ENCODE results near the gene MAS1. TPM values are rescaled to one million over a fixed set of nuclear protein-coding genes. Genes with fewer than 3 reads are reported as not detected.

MAS1 gene
- total and polyA plus RNA-seq, 8 donors = under 0.01 to 0.18 TPM; not detected in 6

DNA sequence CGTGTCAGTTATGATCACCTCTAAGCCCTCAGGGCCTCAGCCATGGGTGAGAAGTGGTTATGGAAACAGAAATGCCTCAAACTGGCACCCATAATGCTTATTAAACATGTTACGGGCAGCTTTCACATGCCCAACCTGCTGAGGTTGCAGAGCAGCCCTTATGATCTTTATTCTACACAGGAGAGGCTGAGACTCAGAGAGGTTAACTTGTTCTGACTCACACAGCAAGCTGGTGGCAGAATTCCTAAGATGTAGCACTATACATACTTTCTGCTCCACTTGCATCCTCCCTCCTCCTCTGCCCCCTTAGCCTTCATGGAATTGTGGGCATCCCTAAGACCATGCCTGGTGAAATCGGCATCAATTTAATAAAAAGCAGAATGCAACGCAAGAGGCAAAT lies 43.4 kb downstream of the MAS1 start:
- Histone ChIP-seq H3K4me3 (no peak overlapping the region), H3K4me1 (peaks cover 0 to 22% (median 10%) of the 10 kb centered on the region in 4 donors), H3K36me3 (no peaks in the 10 kb centered on the region), H3K9me3 (peaks cover 0 to 8% (median 5%) of the 10 kb centered on the region in 4 donors), H3K27me3 (no peaks in the 10 kb centered on the region), H3K27ac (no peak overlapping the region)
- intact Hi-C loops (cut with DNase I; ENCODE audit: low total_unique reads) = no loop called here
- DNase-seq = no peak
- no peak for TF ChIP-seq POLR2A (IDR thresholded peaks at IDR 0.05)
- TF ChIP-seq EP300 (IDR thresholded peaks at IDR 0.05) = no peak
- TF ChIP-seq POLR2AphosphoS5 (IDR thresholded peaks at IDR 0.05) = no peak
- TF ChIP-seq, protein P1, sequence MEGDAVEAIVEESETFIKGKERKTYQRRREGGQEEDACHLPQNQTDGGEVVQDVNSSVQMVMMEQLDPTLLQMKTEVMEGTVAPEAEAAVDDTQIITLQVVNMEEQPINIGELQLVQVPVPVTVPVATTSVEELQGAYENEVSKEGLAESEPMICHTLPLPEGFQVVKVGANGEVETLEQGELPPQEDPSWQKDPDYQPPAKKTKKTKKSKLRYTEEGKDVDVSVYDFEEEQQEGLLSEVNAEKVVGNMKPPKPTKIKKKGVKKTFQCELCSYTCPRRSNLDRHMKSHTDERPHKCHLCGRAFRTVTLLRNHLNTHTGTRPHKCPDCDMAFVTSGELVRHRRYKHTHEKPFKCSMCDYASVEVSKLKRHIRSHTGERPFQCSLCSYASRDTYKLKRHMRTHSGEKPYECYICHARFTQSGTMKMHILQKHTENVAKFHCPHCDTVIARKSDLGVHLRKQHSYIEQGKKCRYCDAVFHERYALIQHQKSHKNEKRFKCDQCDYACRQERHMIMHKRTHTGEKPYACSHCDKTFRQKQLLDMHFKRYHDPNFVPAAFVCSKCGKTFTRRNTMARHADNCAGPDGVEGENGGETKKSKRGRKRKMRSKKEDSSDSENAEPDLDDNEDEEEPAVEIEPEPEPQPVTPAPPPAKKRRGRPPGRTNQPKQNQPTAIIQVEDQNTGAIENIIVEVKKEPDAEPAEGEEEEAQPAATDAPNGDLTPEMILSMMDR (IDR thresholded peaks at IDR 0.05) = no peak
- 82 to 93% (median 87%) methylated on average over 4 of the region's 4 CpGs for WGBS, 5 donors

DNA sequence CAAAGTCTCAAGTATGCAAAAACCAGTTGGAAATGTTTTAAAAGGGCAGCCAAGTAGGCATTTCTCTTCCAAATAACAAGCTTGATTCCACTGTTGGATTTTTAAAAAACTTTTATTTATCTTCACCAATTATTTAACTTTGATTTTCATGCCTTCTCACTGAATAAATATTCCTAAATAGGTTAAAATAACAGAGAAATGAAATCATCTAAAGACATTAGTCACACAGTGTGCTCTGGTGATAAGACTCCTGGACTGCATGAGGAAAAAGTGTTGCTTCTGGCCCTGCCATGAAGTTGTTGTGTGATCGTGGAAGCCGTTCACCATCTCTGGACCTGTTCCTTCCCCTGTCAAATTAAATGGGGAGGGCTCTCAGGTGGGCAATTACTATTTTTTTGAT lies 44.3 kb downstream of the MAS1 start:
- WGBS, 5 donors = 33 to 60% (median 53%) methylated on average over 2 of the region's 2 CpGs
- intact Hi-C loops (cut with DNase I; ENCODE audit: low total_unique reads) = no loop called here
- Histone ChIP-seq H3K9me3 (peaks cover 0 to 8% (median 5%) of the 10 kb centered on the region in 4 donors), H3K4me3 (no peak overlapping the region), H3K27me3 (no peaks in the 10 kb centered on the region), H3K36me3 (no peaks in the 10 kb centered on the region), H3K4me1 (peaks cover 3 to 20% (median 13%) of the 10 kb centered on the region in 4 donors), H3K27ac (no peak overlapping the region)
- peak in 1 of 3 donors; percentile 16 for TF ChIP-seq POLR2AphosphoS5 (IDR thresholded peaks at IDR 0.05)
- TF ChIP-seq, protein P1 (IDR thresholded peaks at IDR 0.05) = no peak
- DNase-seq = no peak

DNA sequence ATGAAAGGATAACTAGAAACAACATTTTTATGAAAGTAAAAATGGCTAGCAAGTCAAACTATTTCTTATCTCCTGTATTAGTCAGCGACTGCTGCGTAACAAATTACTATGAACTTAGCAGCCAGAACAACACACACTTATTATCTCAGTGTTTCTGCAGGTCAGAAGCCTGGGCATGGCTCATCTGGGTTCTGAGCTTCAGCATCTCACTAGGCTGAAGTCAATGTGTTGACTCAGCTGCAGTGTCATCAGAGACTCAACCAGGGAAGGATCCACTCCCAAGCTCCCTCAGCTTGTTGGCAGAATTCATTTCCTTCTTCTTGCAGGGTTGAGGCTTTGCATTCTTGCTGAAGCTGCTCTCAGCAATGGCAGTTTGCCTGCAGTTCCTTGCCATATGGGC lies 44.8 kb downstream of the MAS1 start:
- Histone ChIP-seq H3K36me3 (no peaks in the 10 kb centered on the region), H3K27me3 (no peaks in the 10 kb centered on the region), H3K9me3 (peaks cover 0 to 8% (median 5%) of the 10 kb centered on the region in 4 donors), H3K4me1 (peaks cover 5 to 22% (median 11%) of the 10 kb centered on the region in 4 donors), H3K4me3 (no peak overlapping the region), H3K27ac (no peak overlapping the region)
- no peak for DNase-seq
- no peak for TF ChIP-seq POLR2A (IDR thresholded peaks at IDR 0.05)
- TF ChIP-seq, protein P1 (IDR thresholded peaks at IDR 0.05) = no peak
- TF ChIP-seq POLR2AphosphoS5 (IDR thresholded peaks at IDR 0.05) = no peak
- TF ChIP-seq EP300 (IDR thresholded peaks at IDR 0.05) = no peak
- intact Hi-C loops (cut with DNase I; ENCODE audit: low total_unique reads) = no loop called here
- WGBS, 5 donors = 81 to 92% (median 85%) methylated on average over 2 of the region's 2 CpGs

DNA sequence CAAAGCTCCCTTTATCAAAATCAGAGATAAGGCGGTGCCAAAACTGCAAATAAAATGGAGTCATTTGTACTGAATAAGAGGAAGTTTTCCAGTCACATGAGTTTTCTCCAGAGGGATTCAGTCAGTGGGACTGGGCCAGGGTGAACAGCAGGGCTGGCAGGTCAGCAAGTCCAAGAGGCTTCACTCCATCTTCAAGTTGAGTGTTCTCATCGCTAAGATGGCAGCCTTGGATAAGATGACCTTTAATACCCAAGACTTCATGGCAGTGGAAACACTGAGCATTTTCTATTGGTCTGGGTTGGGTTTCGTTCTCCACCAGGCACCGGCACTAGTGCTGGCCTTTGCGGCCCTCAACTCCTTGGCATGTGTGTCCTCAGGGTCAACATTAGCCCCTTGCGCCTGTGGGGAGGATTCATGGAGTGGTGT lies 48.8 kb downstream of the MAS1 start:
- DNase-seq = peak; percentile 55 to 64
- Histone ChIP-seq H3K36me3 (no peaks in the 10 kb centered on the region), H3K27me3 (no peaks in the 10 kb centered on the region), H3K27ac (peak overlapping the region; percentile 4 to 62 (median 50)), H3K4me1 (peaks cover 5 to 26% (median 10%) of the 10 kb centered on the region in 4 donors), H3K9me3 (peaks cover 6 to 17% (median 13%) of the 10 kb centered on the region in 4 donors), H3K4me3 (no peak overlapping the region)
- intact Hi-C loops (cut with DNase I; ENCODE audit: low total_unique reads) = loop anchor here (5.0 kb wide), 1 partner anchor 82 kb away; no protein-coding TSS in a partner anchor
- 33 to 74% (median 55%) methylated on average over 6 of the region's 6 CpGs for WGBS, 5 donors
- TF ChIP-seq, protein P1 (IDR thresholded peaks at IDR 0.05) = no peak
- TF ChIP-seq POLR2AphosphoS5 (IDR thresholded peaks at IDR 0.05) = peak in 1 of 3 donors; percentile 49

Other genes with a start within 250 kb of the MAS1 start
- gene SOD2, start 197.7 kb upstream of the MAS1 start, total RNA-seq = 100 to 1,000 TPM in 4 of 5 donors, 10 to 100 TPM in 1; 27.2 to 187 (median 147) TPM
- gene SOD2, start 197.7 kb upstream of the MAS1 start, polyA plus RNA-seq = 100 to 1,000 TPM; 219 to 404 (median 260) TPM
- gene WTAP, start 163.5 kb upstream of the MAS1 start, total RNA-seq = 100 to 1,000 TPM in 1 of 5 donors, 10 to 100 TPM in 4; 35.0 to 125 (median 82.6) TPM
- gene WTAP, start 163.5 kb upstream of the MAS1 start, polyA plus RNA-seq = 10 to 100 TPM; 54.1 to 78.1 (median 58.3) TPM
- 10 to 100 TPM in 2 of 5 donors, 1 to 10 TPM in 2, under 1 TPM in 1; 0.58 to 82.1 (median 2.5) TPM for gene ACAT2, start 128.9 kb upstream of the MAS1 start, total RNA-seq
- 10 to 100 TPM; 35.0 to 43.6 (median 39.7) TPM for gene ACAT2, start 128.9 kb upstream of the MAS1 start, polyA plus RNA-seq
- 100 to 1,000 TPM in 4 of 5 donors, 10 to 100 TPM in 1; 52.7 to 199 (median 127) TPM for gene TCP1, start 101.4 kb upstream of the MAS1 start, total RNA-seq
- 10 to 100 TPM; 64.8 to 98.0 (median 85.5) TPM for gene TCP1, start 101.4 kb upstream of the MAS1 start, polyA plus RNA-seq
- 100 to 1,000 TPM in 1 of 5 donors, 10 to 100 TPM in 3, 1 to 10 TPM in 1; 3.6 to 105 (median 50.5) TPM for gene MRPL18, start 100.5 kb upstream of the MAS1 start, total RNA-seq
- gene MRPL18, start 100.5 kb upstream of the MAS1 start, polyA plus RNA-seq = 10 to 100 TPM; 80.4 to 96.8 (median 86.9) TPM
- gene PNLDC1, start 90.7 kb upstream of the MAS1 start, total RNA-seq = 1 to 10 TPM in 1 of 5 donors, under 1 TPM in 1, not detected in 3; 0.55 to 2.5 TPM
- under 1 TPM in 2 of 3 donors, not detected in 1; 0.25 to 0.30 TPM for gene PNLDC1, start 90.7 kb upstream of the MAS1 start, polyA plus RNA-seq
- 10 to 100 TPM; 30.3 to 70.5 (median 43.4) TPM for gene IGF2R, start 78.1 kb downstream of the MAS1 start, total RNA-seq
- 1 to 10 TPM; 2.0 to 9.8 (median 7.7) TPM for gene IGF2R, start 78.1 kb downstream of the MAS1 start, polyA plus RNA-seq
- gene SLC22A1, start 230.8 kb downstream of the MAS1 start, total RNA-seq = 10 to 100 TPM in 1 of 5 donors, 1 to 10 TPM in 3, not detected in 1; 2.0 to 36.2 (median 2.7) TPM
- under 1 TPM in 2 of 3 donors, not detected in 1; 0.20 to 0.31 TPM for gene SLC22A1, start 230.8 kb downstream of the MAS1 start, polyA plus RNA-seq